ENCODE results near the gene SPSB3.
A peak's percentile ranks its signal among the peaks of the same experiment; 100 is the strongest.

SPSB3 gene

DNA sequence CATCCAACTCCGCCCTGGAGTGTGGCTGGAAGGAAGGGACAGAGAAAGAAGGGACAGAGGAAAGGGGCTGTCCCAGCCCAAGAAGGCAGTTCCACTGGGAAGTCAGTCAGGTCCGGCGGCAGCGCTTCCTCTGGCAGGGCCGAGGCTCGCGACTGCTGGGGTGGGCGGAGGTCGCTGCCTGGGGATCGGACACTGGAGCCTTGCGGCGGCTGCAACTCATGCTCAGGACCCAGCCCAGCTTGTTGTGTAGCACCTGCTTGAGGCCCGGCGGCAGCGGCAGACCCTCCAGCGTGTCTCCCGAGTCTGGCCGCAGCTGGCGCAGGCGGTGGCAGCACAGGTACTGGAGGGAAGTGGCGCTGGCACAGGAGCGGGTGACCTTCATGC is 5.4 kb downstream of the SPSB3 start:
- CTCF ChIA-PET, result no interaction called here
- POLR2A ChIA-PET, result interaction anchor here (1.0 kb wide), 1 partner anchor 14 kb away, joined by 3 read pairs; no protein-coding TSS in a partner anchor
- peaks cover 9% of the 10 kb centered on the region for H3K4me1 ChIP-seq (ENCODE audit: control insufficient read depth, insufficient read depth, low read length)
- H3K9me3 ChIP-seq (ENCODE audit: control insufficient read depth, insufficient read depth, low read depth, low read length), result no peaks in the 10 kb centered on the region
- no peak overlapping the region for H3K27ac ChIP-seq (ENCODE audit: extremely low read depth, low read depth, low read length)
- H3K36me3 ChIP-seq (ENCODE audit: control insufficient read depth in 2 of 2, insufficient read depth in 1 of 2, low read length in 2 of 2), result peaks cover 4 to 74% of the 10 kb centered on the region in 2 experiments; a peak in 2 of 3 replicates
- TF ChIP-seq, protein P1, sequence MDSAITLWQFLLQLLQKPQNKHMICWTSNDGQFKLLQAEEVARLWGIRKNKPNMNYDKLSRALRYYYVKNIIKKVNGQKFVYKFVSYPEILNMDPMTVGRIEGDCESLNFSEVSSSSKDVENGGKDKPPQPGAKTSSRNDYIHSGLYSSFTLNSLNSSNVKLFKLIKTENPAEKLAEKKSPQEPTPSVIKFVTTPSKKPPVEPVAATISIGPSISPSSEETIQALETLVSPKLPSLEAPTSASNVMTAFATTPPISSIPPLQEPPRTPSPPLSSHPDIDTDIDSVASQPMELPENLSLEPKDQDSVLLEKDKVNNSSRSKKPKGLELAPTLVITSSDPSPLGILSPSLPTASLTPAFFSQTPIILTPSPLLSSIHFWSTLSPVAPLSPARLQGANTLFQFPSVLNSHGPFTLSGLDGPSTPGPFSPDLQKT (IDR thresholded peaks at IDR 0.05; ENCODE audit: borderline replicate concordance, low read depth, low read length), result no peak
- TF ChIP-seq EGR2 (tag by site-specific recombination; IDR thresholded peaks at IDR 0.05; ENCODE audit: low read depth) (no peak), ZBTB20 (tag by site-specific recombination; IDR thresholded peaks at IDR 0.05) (no peak), ZNF157 (tag by site-specific recombination; IDR thresholded peaks at IDR 0.05) (no peak), ZNF776 (tag by site-specific recombination; IDR thresholded peaks at IDR 0.05; ENCODE audit: borderline replicate concordance) (no peak), ZNF112 (tag by site-specific recombination; IDR thresholded peaks at IDR 0.05) (no peak)
- TF ChIP-seq, protein P2, sequence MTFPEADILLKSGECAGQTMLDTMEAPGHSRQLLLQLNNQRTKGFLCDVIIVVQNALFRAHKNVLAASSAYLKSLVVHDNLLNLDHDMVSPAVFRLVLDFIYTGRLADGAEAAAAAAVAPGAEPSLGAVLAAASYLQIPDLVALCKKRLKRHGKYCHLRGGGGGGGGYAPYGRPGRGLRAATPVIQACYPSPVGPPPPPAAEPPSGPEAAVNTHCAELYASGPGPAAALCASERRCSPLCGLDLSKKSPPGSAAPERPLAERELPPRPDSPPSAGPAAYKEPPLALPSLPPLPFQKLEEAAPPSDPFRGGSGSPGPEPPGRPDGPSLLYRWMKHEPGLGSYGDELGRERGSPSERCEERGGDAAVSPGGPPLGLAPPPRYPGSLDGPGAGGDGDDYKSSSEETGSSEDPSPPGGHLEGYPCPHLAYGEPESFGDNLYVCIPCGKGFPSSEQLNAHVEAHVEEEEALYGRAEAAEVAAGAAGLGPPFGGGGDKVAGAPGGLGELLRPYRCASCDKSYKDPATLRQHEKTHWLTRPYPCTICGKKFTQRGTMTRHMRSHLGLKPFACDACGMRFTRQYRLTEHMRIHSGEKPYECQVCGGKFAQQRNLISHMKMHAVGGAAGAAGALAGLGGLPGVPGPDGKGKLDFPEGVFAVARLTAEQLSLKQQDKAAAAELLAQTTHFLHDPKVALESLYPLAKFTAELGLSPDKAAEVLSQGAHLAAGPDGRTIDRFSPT (tag by site-specific recombination; IDR thresholded peaks at IDR 0.05), result 0 out of 2 replicates have a peak, but pooled peaks have one; percentile 31
- no peak overlapping the region for H3K4me3 ChIP-seq (ENCODE audit: low read depth, low read length)

DNA sequence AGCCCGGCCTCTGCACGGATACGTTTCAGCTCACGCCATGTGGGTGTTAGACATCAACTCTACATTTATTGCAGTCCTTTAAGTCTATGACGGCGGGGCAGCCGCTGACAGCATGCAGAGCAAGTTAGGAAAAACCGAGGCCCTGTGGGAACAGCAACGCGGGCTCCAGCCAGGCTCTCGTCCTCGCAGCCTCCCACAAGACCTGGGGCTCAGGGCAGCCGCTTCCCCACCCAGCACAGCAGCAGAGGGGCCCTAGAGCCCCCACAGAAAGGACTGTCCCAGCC is 5.8 kb downstream of the SPSB3 start:
- peaks cover 9% of the 10 kb centered on the region for H3K4me1 ChIP-seq (ENCODE audit: control insufficient read depth, insufficient read depth, low read length)
- ChIA-PET POLR2A (no interaction called here), CTCF (no interaction called here)
- peaks cover 4 to 77% of the 10 kb centered on the region in 2 experiments; a peak in 2 of 3 replicates for H3K36me3 ChIP-seq (ENCODE audit: control insufficient read depth in 2 of 2, insufficient read depth in 1 of 2, low read length in 2 of 2)
- H3K27ac ChIP-seq (ENCODE audit: extremely low read depth, low read depth, low read length), result no peak overlapping the region
- H3K9me3 ChIP-seq (ENCODE audit: control insufficient read depth, insufficient read depth, low read depth, low read length), result no peaks in the 10 kb centered on the region
- no peak overlapping the region for H3K4me3 ChIP-seq (ENCODE audit: low read depth, low read length)
- no peak for TF ChIP-seq ZNF621 (tag by site-specific recombination; IDR thresholded peaks at IDR 0.05)
- TF ChIP-seq ZBTB7A (tag by site-specific recombination; IDR thresholded peaks at IDR 0.05; ENCODE audit: low read depth), result no peak
- no peak for TF ChIP-seq ZNF132 (tag by site-specific recombination; IDR thresholded peaks at IDR 0.05; ENCODE audit: borderline replicate concordance)
- TF ChIP-seq, protein P3, sequence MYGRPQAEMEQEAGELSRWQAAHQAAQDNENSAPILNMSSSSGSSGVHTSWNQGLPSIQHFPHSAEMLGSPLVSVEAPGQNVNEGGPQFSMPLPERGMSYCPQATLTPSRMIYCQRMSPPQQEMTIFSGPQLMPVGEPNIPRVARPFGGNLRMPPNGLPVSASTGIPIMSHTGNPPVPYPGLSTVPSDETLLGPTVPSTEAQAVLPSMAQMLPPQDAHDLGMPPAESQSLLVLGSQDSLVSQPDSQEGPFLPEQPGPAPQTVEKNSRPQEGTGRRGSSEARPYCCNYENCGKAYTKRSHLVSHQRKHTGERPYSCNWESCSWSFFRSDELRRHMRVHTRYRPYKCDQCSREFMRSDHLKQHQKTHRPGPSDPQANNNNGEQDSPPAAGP (tag by site-specific recombination; IDR thresholded peaks at IDR 0.05), result no peak
- TF ChIP-seq ZNF600 (tag by site-specific recombination; IDR thresholded peaks at IDR 0.05), result no peak
- TF ChIP-seq ZFP3 (tag by site-specific recombination; IDR thresholded peaks at IDR 0.05; ENCODE audit: low read depth), result no peak
- no peak for TF ChIP-seq ZNF248 (tag by site-specific recombination; IDR thresholded peaks at IDR 0.05)
- TF ChIP-seq MYNN (tag by site-specific recombination; IDR thresholded peaks at IDR 0.05; ENCODE audit: borderline replicate concordance), result no peak
- TF ChIP-seq, protein P4, sequence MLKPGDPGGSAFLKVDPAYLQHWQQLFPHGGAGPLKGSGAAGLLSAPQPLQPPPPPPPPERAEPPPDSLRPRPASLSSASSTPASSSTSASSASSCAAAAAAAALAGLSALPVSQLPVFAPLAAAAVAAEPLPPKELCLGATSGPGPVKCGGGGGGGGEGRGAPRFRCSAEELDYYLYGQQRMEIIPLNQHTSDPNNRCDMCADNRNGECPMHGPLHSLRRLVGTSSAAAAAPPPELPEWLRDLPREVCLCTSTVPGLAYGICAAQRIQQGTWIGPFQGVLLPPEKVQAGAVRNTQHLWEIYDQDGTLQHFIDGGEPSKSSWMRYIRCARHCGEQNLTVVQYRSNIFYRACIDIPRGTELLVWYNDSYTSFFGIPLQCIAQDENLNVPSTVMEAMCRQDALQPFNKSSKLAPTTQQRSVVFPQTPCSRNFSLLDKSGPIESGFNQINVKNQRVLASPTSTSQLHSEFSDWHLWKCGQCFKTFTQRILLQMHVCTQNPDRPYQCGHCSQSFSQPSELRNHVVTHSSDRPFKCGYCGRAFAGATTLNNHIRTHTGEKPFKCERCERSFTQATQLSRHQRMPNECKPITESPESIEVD (tag by site-specific recombination; IDR thresholded peaks at IDR 0.05), result no peak
- TF ChIP-seq, protein P5, sequence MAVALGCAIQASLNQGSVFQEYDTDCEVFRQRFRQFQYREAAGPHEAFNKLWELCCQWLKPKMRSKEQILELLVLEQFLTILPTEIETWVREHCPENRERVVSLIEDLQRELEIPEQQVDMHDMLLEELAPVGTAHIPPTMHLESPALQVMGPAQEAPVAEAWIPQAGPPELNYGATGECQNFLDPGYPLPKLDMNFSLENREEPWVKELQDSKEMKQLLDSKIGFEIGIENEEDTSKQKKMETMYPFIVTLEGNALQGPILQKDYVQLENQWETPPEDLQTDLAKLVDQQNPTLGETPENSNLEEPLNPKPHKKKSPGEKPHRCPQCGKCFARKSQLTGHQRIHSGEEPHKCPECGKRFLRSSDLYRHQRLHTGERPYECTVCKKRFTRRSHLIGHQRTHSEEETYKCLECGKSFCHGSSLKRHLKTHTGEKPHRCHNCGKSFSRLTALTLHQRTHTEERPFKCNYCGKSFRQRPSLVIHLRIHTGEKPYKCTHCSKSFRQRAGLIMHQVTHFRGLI (tag by site-specific recombination; IDR thresholded peaks at IDR 0.05), result no peak
- TF ChIP-seq ZNF555 (tag by site-specific recombination; conservative IDR thresholded peaks at IDR 0.05), result no peak
- no peak for TF ChIP-seq ZNF777 (tag by site-specific recombination; IDR thresholded peaks at IDR 0.05; ENCODE audit: borderline replicate concordance)
- TF ChIP-seq ZNF2 (tag by site-specific recombination; IDR thresholded peaks at IDR 0.05), result no peak
- TF ChIP-seq HOXC10 (CRISPR knock-in tag; IDR thresholded peaks at IDR 0.05), result no peak
- no peak for TF ChIP-seq OSR2 (tag by site-specific recombination; IDR thresholded peaks at IDR 0.05)
- no peak for TF ChIP-seq ZNF596 (tag by site-specific recombination; IDR thresholded peaks at IDR 0.05)
- no peak for TF ChIP-seq ZNF324 (tag by site-specific recombination; IDR thresholded peaks at IDR 0.05)
- no peak for TF ChIP-seq BCL11B (tag by site-specific recombination; IDR thresholded peaks at IDR 0.05; ENCODE audit: low read depth)
